Skeletal muscle satellite cell (primary cell): ENCODE results near the gene ADM2.

ENCODE experiments used
- H3K27me3 ChIP-seq: 2 replicates; pipeline ENCODE4 v1.7.0; 2013; ENCODE audit warnings: low read length; ENCODE audit not compliant: control insufficient read depth, insufficient read depth
- H3K36me3 ChIP-seq: 2 replicates; pipeline ENCODE4 v1.7.0; 2013; ENCODE audit warnings: mild to moderate bottlenecking, control low read depth, low read length; ENCODE audit not compliant: insufficient read depth
- H3K4me1 ChIP-seq: 2 replicates; pipeline ENCODE4 v1.7.0; 2013; ENCODE audit warnings: low read length; ENCODE audit not compliant: control insufficient read depth, insufficient read depth
- H3K4me2 ChIP-seq: 2 replicates; pipeline ENCODE4 v1.7.0; 2013; ENCODE audit warnings: mild to moderate bottlenecking, low read length
- H3K4me3 ChIP-seq: 2 replicates; pipeline ENCODE4 v1.7.0; 2013; ENCODE audit warnings: low read length
- H3K9ac ChIP-seq: 2 replicates; pipeline ENCODE4 v1.7.0; 2013; ENCODE audit warnings: mild to moderate bottlenecking, low read depth, low read length, moderate library complexity
- H3K9me3 ChIP-seq: replicated peaks from 2 replicates; pipeline ENCODE4 v1.7.0; 2013; ENCODE audit warnings: mild to moderate bottlenecking, control low read depth, low read length

ADM2 gene

DNA sequence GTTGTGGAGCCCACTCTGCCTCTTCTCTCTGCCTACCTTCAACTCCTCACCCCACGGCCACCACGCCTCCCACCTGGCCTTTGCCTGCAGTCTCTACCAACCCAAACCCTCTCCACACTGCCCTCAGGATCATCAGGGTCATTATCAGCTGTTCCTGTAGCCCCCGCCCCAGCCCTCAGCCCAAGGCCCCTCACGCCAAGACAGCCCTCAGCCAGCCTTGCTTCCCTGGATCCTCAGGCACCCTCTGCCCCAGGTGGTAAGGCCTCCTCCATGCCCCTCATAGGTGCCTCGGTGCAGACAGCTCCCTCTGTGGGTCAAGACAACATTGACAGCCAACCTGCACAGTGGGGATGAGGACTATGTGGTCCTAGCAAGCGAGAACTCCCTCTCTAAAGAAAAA lies 8.3 kb upstream of the ADM2 start:
- Histone ChIP-seq H3K9me3 (no peaks in the 10 kb centered on the region), H3K27me3 (no peaks in the 10 kb centered on the region), H3K9ac (peak overlapping the region; percentile 86), H3K36me3 (no peaks in the 10 kb centered on the region), H3K4me2 (peak overlapping the region; percentile 100), H3K4me3 (peak overlapping the region; percentile 87), H3K4me1 (peaks cover 46% of the 10 kb centered on the region)

DNA sequence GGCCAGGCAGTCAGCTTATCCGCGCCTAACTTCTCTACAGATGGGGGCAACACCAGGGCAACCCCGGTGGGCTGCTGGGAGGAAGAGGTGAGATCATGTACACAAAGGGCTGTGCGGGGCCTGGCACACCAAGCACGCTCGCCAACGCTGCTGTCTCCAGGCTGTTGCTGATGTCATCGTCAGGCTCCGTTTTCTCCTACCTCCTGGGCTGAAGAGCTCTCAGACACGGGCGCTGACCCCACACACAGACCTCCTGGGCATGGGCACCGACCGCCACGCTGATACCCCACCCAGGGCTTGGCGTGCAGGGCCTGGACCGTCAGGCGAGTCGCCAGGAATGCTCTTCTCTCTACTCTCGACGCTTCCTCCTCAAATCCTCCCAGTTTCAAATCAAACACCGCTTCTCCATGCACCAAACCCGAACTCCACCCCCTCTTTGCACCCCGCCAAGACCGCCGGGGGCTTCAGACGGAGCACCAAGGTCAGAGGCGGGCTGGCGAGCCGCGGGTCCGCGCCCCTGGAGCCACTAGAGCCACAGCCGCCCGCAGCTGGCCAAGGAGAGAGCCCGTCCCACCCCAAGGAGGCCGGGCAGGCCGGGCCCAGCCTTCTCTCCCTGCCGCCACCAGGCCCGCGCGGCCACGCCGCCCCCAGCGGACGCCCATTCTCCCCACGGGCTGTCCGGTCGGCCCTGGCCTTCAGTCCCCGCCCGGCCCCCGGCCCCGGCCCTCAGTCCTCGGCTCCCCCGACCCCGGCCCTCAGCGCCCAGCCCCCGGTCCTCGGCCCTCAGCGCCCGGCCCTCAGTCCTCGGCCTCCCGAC lies 7.3 kb upstream of the ADM2 start:
- Histone ChIP-seq H3K9me3 (no peaks in the 10 kb centered on the region), H3K36me3 (no peaks in the 10 kb centered on the region), H3K4me1 (peaks cover 45% of the 10 kb centered on the region), H3K9ac (peak overlapping the region; percentile 86), H3K27me3 (no peaks in the 10 kb centered on the region), H3K4me2 (peak overlapping the region; percentile 100), H3K4me3 (peak overlapping the region; percentile 87)

DNA sequence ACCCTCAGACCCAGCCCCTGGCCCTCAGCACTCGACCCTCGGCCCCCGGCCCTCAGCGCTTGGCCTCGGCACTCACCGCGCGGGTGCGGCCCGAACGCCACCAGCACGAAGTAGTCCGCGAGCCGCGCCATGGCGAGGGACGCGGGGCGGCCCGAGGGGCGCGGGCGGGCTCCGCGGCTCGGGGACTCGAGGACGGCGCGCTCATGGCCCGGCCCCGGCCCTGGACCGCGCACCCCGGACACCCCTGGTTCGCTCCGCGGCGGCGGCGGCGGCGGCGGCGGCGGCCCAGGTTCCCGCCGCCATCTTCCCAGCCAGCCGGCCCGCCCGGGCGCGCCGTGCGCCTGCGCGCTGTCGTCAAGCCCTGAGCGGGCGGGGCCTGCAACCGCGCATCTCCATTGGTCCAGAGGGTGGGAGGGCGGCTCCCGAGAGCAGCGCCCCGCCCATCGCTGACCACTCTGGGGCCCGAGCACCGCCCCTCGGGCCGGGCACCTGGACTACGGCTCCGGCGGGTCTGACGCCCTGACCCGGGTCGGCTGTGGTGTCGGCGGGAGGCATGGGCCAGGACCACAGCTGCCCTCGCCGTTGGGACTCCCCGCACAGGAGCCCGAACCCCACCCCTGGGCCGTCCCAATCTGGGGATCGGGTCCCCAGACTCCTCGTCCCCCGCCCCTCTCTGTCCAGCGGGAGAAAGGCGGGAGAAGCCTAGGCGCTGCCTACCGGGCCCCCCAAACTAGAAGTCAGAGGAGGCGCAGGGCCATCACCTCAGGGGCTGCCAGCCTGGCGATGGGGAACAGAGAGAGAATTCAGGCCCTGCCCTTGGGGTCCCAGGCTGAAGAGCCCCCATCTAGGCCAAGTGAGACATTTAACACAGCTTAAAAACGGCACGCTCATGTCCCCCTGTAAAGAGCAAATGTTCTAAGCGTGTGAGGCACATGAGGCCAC lies 6.4 kb upstream of the ADM2 start, which contains the start of gene SBF1:
TSS of gene SBF1 (minus strand) at position 326 of the 942 bp plus-strand sequence. CDS start at position 131, 195 bp downstream.
- Histone ChIP-seq H3K9me3 (no peaks in the 10 kb centered on the region), H3K36me3 (no peaks in the 10 kb centered on the region), H3K4me1 (peaks cover 36% of the 10 kb centered on the region), H3K4me3 (peak within 1 kb of the TSS; percentile 87), H3K27me3 (peaks cover 4% of the 10 kb centered on the region), H3K9ac (peak within 1 kb of the TSS; percentile 86), H3K4me2 (peak within 1 kb of the TSS; percentile 100)

DNA sequence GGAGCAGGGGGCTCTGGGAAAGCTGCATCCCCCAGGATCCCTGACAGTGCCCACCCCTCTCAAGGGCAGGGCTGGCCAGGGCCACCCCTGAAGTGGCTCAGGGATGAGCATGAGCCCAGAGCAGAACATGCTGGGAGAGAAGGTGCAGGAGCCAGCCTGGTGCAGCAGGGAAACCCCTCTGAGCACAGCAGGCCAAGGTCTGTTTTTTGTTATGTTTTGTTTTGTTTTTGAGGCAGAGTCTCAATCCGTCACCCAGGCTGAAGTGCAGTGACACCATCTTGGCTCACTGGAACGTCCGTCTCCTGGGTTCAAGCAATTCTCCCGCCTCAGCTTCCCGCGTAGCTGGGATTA lies 5.7 kb upstream of the ADM2 start:
- Histone ChIP-seq H3K4me1 (peaks cover 30% of the 10 kb centered on the region), H3K4me3 (peak overlapping the region; percentile 87), H3K4me2 (peak overlapping the region; percentile 94), H3K9me3 (no peaks in the 10 kb centered on the region), H3K9ac (peak overlapping the region; percentile 86), H3K36me3 (no peaks in the 10 kb centered on the region), H3K27me3 (peaks cover 11% of the 10 kb centered on the region)

DNA sequence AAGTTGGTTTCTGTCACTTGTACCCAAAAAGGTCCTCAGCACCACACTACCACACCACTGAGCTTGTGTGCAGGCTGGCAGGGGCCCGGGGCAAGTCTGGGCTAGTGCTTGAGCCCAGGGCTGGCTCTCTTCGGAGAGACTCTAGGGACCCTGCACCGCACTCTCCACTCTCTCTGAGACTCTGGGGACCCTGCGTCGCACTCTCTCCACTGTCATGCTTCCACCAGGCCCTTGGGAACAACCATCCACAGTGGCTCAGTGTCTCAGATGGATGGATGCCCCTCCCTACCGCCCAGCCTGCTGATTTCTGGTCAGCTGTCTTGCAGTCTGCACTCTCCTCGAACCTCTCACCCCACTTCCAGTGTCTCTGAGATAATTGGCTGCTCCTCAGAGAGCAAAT lies 4.5 kb upstream of the ADM2 start:
- H3K27me3 ChIP-seq: peaks cover 22% of the 10 kb centered on the region
- H3K4me2 ChIP-seq: no peak overlapping the region
- H3K9me3 ChIP-seq: no peaks in the 10 kb centered on the region
- no peak overlapping the region for H3K9ac ChIP-seq
- H3K36me3 ChIP-seq: no peaks in the 10 kb centered on the region
- H3K4me1 ChIP-seq: peaks cover 23% of the 10 kb centered on the region
- no peak overlapping the region for H3K4me3 ChIP-seq

DNA sequence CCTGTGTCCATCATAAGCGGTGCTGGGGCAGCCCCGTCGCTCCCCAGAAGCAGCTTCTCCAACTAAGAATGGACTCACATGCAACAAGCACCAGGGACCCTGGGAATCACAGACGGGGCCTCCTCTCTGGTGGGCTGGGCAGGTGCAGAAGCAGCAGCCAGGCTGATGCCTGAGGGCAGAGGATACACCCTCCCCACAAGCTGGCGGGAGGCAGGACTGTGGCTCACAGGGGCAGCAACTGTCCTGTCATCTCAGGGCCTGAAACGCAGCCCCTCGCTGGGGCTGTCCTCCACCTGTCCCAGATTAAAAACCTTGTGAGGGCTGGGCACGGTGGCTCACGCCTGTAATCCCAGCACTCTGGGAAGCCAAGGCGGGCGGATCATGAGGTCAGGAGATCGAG lies 3.4 kb upstream of the ADM2 start:
- Histone ChIP-seq H3K9ac (no peak overlapping the region), H3K4me1 (peaks cover 24% of the 10 kb centered on the region), H3K9me3 (no peaks in the 10 kb centered on the region), H3K27me3 (peaks cover 28% of the 10 kb centered on the region), H3K4me2 (no peak overlapping the region), H3K4me3 (no peak overlapping the region), H3K36me3 (no peaks in the 10 kb centered on the region)

DNA sequence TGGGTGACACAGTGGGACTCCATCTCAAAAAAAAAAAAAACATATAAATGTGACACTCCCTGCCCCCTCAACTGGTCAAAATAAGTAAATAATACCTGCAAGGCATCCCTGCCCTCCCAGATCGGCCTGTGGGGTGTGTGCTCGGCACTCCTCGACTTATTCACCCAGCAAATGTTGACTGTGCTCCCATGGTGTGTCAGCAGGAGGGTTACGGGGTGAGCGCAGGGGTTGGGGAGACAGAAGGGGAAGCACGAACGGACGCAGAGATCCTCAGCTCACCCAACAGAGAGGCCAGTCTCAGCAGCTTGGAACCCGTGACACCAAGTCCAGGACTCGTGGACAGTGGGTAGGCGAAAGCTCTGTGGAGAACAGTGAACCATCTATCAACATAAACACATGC lies 1.6 kb upstream of the ADM2 start:
- H3K36me3 ChIP-seq: no peaks in the 10 kb centered on the region
- H3K4me1 ChIP-seq: peaks cover 12% of the 10 kb centered on the region
- no peaks in the 10 kb centered on the region for H3K9me3 ChIP-seq
- H3K4me2 ChIP-seq: no peak overlapping the region
- peaks cover 28% of the 10 kb centered on the region for H3K27me3 ChIP-seq
- H3K9ac ChIP-seq: no peak overlapping the region
- no peak overlapping the region for H3K4me3 ChIP-seq

DNA sequence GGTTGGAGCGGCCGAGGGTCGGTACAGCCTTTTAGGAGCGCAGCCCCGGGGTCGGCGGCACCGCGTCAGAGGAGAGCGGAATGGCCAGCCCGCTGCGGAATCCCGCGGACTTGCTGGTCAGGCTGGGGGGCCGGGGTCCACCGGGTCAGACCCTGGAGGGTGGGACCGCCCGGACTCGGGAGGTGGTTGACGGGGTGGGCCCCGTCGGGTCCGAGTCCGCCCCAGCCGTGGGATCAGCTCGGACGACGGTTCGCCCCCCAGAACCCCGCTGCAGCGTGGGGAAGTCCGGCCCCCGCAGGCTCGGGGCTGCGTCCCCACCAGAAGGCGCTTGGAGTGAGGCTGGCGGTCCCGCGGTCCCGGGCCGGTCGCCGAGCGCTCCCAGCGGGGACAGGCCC lies 301 bp upstream of the ADM2 start:
- H3K4me2 ChIP-seq: peak overlapping the region; percentile 44
- H3K27me3 ChIP-seq: peaks cover 28% of the 10 kb centered on the region
- no peaks in the 10 kb centered on the region for H3K36me3 ChIP-seq
- no peaks in the 10 kb centered on the region for H3K9me3 ChIP-seq
- no peak overlapping the region for H3K9ac ChIP-seq
- peaks cover 6% of the 10 kb centered on the region for H3K4me1 ChIP-seq
- peak overlapping the region; percentile 55 for H3K4me3 ChIP-seq

DNA sequence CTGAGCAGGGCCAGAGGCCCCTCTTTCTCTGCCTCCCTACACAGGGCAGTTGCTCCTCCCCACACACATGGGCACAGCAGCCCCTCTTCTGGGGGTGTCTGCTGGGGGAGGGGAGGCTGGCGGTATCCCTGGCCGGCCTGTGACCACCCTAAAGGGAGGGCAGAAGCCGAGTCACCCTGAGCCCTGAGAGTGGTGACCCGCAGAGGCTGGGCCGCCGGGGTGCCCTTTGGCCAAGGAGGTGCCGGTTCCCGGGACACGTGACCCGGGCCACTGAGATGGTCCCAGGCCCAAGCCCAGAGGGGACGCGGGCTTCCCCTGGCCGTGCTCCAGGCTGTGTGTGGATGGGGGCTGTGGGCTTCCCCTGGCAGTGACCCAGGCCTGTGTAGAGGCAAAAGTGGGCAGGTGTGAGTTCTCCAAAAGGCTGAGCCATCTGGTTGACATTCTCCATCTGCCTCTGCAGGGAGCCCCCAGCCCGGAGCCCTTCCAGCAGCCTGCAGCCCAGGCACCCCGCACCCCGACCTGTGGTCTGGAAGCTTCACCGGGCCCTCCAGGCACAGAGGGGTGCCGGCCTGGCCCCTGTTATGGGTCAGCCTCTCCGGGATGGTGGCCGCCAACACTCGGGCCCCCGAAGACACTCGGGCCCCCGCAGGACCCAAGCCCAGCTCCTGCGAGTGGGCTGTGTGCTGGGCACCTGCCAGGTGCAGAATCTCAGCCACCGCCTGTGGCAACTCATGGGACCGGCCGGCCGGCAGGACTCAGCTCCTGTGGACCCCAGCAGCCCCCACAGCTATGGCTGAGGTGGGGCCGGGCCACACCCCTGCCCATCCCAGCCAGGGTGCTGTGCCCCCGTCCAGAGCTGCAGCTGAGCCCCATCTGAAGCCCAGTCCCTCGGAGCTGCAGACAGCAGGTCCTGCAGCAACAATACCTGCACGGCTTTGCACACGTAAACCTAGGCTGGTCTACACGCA lies 1.0 kb downstream of the ADM2 start:
- Histone ChIP-seq H3K9ac (no peak overlapping the region), H3K4me3 (peak overlapping the region; percentile 55), H3K27me3 (peaks cover 36% of the 10 kb centered on the region)

DNA sequence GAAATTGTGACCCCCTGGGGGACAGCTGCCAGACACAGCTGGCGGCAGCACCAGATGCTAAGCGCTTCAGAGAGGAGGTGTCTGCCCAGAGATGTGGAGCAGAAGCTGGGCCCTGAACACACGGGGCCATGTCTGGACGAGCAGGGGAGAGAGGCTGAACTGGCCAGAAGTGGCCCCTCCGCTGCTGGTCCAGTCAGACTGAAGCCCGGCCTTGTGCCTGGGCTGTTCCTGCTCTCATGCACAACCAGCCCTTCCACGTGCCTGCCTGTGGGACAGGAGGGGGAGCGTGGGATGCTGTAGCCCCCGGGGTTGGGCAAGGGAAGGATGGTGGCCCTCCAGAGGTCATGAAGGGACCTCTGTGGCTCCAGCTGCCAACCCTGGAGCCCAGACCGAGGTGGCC lies 1.8 kb downstream of the ADM2 start:
- Histone ChIP-seq H3K36me3 (no peaks in the 10 kb centered on the region), H3K4me2 (no peak overlapping the region), H3K9ac (no peak overlapping the region), H3K27me3 (peaks cover 36% of the 10 kb centered on the region), H3K9me3 (no peaks in the 10 kb centered on the region), H3K4me3 (no peak overlapping the region), H3K4me1 (peaks cover 6% of the 10 kb centered on the region)

More for the DNA sequence above, 1.0 kb downstream of the ADM2 start:
- peaks cover 6% of the 10 kb centered on the region for H3K4me1 ChIP-seq
- H3K9me3 ChIP-seq: no peaks in the 10 kb centered on the region
- H3K4me2 ChIP-seq: peak overlapping the region; percentile 44
- no peaks in the 10 kb centered on the region for H3K36me3 ChIP-seq

DNA sequence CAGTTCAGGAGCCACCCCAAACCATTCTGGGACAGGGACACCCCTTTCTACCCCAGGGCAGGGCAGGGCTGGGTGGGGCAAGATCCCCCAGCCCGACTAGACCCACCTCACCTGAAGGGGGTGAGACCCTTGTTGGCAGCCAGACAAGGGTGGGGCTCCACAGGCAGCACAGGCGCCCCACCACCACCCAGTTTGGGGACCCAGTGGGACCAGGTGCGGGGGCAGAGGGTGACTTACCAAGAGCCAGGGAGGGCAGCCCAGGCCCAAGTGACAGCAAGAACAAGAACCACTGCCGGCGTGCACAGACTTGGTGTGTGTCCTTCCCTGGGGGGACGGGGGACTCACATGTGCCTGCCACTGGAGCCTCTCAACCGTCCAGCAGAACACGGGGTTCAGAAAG lies 2.2 kb downstream of the ADM2 start:
- H3K4me3 ChIP-seq: no peak overlapping the region
- peaks cover 6% of the 10 kb centered on the region for H3K4me1 ChIP-seq
- no peak overlapping the region for H3K9ac ChIP-seq
- H3K9me3 ChIP-seq: no peaks in the 10 kb centered on the region
- peaks cover 36% of the 10 kb centered on the region for H3K27me3 ChIP-seq
- no peaks in the 10 kb centered on the region for H3K36me3 ChIP-seq
- H3K4me2 ChIP-seq: no peak overlapping the region
